ENCODE measurements around the gene ZGLP1. TPM values are rescaled to one million over a fixed set of nuclear protein-coding genes. Genes with fewer than 3 reads are reported as not detected.
"Not testable (repeated sequence)": the region's sequence is repeated elsewhere in the genome, so short reads cannot be mapped to it uniquely, and the experiment has no call there.

ZGLP1 gene
- total RNA-seq (2014; rRNA removed; shearing (Covaris generic); ENCODE audit: low replicate concordance), result not detected in 2 replicates

DNA sequence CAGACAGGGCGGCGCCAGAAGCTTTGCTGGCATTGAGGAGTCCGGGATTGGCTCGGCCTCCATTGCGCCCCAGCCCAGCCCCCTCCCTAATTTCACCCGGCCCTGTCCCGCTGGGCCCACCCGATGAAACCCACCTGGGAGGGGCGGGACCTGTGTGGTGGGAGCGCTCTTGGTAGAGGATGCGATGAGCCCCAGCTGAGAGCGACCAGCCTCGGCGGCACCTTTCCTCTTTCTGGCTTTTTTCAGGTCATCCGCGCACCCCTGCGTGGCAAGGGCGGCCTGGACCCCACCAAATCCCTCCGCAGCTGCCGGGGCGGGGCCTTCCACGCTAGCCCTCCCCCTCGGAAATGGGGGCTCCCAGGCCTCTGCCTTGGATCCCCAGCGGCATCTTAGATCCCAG is at the start of gene ZGLP1:
Gene ZGLP1, minus strand, starts transcription at position 393 of the 400 bp plus-strand sequence.
- DNase-seq (ENCODE audit: low read depth), result no peak
- in situ Hi-C loops (cut with HindIII; ENCODE audit: low pct_unique_long_range_greater_than_20kb, low sequenced_read_pairs), result no loop called here

DNA sequence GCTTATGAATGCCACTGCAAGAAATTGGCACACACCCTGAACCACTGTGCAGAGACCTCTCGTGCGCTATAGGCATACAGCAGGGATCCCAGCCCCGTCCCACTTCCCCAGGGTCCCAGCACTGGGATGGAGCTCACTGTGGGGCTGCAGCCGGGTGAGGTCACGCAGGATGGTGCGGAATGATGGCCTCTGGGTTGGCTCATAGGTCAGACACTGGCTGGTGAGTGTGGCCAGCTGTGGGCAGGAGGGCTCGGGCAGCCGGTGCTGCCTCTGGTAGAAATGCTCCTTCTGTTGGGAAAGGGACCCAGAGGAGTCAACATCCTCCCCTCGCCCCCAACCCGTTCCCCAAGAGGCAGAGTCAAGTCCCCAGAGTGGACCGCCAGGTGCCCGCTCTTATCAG is 46.8 kb upstream of the ZGLP1 start:
- in situ Hi-C loops (cut with HindIII; ENCODE audit: low pct_unique_long_range_greater_than_20kb, low sequenced_read_pairs), result no loop called here
- DNase-seq (ENCODE audit: low read depth), result no peak

DNA sequence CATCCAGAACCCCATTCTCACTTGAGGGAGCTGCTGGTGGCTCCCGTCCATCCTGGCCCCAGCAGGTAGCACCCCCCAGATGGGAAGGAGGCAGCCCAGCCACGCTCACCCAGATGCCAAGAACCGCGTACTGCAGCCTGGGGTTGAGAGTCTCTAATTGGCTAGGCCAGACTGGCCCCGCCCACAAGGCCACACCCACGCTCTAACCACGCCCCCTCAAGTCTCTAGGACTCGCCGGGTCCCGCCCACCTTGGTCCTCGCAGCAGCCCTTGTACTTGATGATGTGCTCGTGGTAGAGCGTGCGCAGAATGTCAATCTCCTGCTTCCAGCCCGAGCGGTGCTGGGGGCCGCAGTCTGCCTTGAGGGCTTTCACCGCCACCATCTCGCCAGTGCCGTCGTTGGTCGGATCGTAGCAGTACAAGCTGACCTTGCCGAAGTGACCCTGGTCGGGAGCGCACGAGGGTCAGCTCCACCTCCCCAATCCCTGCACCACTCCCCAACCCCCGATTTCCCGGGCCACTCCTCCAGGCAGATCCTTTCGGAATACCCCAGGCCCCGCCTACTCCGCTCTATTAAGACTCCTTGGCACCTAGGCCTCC is 44.3 kb upstream of the ZGLP1 start:
- in situ Hi-C loops (cut with HindIII; ENCODE audit: low pct_unique_long_range_greater_than_20kb, low sequenced_read_pairs), result no loop called here
- DNase-seq (ENCODE audit: low read depth), result no peak

DNA sequence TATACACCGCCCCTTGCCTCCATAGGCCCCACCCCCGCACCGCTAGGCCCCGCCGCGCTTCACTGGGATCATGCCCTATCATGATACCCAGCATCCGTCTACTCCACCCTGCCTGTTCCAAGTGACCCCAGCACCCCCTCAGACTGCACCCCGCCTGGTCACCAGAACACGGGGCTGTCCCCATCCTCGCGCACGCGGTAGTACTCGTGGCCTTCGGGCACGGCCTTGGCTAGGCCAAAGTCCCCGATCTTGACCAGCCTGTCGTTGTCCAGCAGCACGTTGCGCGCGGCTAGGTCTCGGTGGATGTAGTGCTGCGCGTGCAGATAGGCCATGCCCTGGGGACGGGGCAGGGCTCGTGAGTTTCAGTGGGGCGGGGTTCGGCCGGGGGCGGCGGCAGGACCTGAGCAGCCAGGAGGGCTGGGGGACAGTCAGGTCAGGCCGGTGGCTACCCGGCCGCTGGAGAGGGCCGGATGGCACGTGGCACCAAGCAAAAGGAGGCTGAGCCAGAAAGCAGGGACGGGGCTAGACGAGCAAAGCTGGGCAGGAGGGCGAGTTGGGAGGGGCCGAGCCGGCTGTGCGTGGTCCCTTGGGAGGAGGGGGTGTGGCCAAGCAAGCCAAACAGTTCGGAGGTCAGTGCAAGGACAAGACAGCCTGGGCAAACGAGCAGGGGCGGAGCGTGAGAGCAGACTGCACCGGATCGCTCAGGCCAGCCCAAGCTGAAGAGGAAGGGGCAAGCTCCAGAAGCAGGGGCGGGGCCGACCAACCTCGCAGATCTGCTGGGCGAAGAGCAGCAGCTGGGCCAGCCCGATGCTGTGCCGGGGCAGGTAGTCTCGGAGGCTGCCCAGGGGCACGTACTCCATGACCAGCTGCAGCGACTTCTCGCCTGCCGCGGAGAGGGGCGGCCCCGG is 43.4 kb upstream of the ZGLP1 start:
- in situ Hi-C loops (cut with HindIII; ENCODE audit: low pct_unique_long_range_greater_than_20kb, low sequenced_read_pairs), result no loop called here
- no peak for DNase-seq (ENCODE audit: low read depth)

DNA sequence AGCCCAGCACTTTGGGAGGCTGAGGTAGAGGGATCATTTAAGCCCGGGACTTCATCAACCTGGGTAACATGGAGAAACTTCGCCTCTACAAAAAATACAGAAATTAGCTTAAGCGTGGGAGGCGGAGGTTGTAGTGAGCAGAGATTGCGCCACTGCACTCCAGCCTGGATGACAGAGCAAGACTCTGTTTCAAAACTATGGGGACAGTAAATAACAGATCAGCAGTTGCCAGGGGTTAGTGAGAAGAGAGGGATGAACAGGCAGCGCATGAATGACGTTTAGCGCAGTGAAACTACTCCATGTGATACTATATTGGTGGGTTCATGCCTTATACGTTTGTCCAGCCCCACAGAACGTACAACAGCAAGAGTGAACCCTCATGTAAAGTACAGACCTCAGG is 36.9 kb upstream of the ZGLP1 start:
- DNase-seq (ENCODE audit: low read depth), result no peak
- in situ Hi-C loops (cut with HindIII; ENCODE audit: low pct_unique_long_range_greater_than_20kb, low sequenced_read_pairs), result no loop called here

DNA sequence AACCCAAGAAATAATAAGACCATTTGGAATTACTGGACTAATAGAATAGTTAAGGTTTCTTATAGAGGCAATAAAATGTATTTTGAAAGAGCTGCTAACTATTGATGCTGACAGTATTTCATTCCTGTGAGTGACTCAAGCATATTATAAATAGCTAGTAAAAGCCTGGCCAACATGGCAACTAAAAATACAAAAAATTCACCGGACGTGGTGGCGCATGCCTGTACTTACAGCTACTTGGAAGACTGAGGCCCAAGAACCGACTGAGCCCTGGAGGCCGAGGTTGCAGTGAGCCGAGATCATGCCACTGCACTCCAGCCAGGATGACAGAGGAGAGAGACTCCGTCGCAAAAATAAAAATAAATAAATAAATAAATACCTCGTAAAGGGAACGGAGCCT is 35.2 kb upstream of the ZGLP1 start:
- DNase-seq (ENCODE audit: low read depth), result no peak
- in situ Hi-C loops (cut with HindIII; ENCODE audit: low pct_unique_long_range_greater_than_20kb, low sequenced_read_pairs), result no loop called here

DNA sequence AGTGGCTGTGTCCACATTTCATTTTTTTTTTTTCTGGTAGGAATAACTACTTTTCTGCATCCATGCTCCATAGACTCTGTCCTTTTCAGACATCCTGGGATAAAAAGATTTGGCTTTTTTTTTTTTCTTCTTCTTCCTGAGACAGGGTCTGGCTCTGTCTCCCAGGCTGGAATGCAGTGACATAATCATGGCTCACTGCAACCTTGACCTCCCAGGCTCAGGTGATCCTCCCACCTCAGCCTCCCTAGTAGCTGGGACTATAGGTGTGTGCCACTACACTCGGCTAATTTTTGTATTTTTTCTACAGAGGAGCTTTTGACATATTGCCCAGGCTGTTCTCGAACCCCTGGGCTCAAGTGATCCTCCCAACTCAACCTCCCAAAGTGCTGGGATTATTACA is 33.9 kb upstream of the ZGLP1 start:
- no peak for DNase-seq (ENCODE audit: low read depth)
- in situ Hi-C loops (cut with HindIII; ENCODE audit: low pct_unique_long_range_greater_than_20kb, low sequenced_read_pairs), result no loop called here

DNA sequence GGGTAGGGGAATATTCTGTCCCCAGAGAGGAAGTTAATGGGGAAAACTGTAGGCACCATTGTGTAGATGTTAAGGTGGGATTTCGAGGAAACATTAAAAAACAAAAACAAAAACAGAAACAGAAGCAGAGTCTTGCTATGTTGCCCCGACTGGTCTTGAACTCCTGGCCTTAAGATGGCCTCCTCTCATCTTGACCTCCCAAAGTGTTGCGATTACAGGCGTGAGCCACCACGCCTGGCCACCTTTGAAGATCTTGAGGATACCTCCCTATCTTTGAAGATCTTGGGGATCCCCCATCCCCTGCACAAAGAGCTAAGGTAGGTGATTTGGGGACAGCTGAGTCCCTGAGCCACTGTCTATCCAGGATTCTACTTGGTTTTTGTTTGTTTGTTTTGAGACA is 30.4 kb upstream of the ZGLP1 start:
- in situ Hi-C loops (cut with HindIII; ENCODE audit: low pct_unique_long_range_greater_than_20kb, low sequenced_read_pairs), result no loop called here

DNA sequence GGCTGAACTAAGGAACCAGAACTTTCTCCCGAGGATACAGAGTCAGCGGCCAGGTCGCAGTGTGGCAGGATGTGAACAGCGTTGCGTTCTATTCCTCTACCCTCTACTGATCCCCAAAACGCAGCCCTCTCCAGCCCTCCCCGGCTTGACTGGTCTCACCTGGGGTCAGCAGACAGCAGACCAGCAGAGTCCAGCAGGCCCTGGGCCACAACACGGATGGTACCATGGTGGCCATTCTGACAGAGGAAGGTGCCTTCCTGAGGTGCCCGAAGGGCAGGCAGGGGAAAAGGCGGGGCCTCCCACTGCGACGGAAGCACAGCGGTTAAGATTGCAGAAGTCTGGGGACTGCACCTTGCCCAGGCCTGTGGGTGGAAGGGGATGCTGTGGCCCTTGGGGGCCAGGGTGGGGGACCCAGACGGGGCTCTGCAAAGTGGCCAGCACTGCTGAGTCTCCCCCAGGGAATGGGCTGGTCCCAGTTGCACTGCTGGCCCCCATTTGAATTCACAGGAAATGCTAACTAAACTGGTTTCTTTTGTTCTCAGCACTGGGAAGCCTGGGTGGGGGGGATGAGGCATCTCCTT is 29.9 kb upstream of the ZGLP1 start, which contains the start of gene ICAM3:
Gene ICAM3, minus strand, starts transcription at position 245 of the 581 bp plus-strand sequence. Its CDS starts 10 bp downstream, at position 235.
- in situ Hi-C loops (cut with HindIII; ENCODE audit: low pct_unique_long_range_greater_than_20kb, low sequenced_read_pairs), result no loop called here
- DNase-seq (ENCODE audit: low read depth), result no peak

More for the DNA sequence above, 30.4 kb upstream of the ZGLP1 start:
- no peak for DNase-seq (ENCODE audit: low read depth)

DNA sequence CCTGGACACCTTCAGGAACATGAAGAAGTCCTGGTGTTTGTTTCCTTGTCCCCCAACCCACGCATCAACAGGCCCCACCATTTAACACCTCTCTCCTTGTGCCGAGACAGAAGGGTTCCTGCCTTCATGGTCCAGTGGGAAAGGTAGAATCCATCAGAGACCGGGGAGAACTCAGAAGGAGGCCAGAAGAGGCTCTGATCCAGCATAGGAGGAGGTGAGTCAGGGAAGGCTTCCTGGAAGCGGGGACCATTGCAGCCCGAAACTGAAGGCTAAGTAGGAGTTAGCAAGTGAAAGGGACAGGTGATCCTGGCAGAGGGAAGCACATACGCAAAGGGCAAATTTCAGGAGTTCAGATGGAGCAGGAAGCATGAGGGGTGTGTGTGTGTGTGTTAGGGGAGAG is 29.3 kb upstream of the ZGLP1 start:
- in situ Hi-C loops (cut with HindIII; ENCODE audit: low pct_unique_long_range_greater_than_20kb, low sequenced_read_pairs), result no loop called here
- DNase-seq (ENCODE audit: low read depth), result no peak

DNA sequence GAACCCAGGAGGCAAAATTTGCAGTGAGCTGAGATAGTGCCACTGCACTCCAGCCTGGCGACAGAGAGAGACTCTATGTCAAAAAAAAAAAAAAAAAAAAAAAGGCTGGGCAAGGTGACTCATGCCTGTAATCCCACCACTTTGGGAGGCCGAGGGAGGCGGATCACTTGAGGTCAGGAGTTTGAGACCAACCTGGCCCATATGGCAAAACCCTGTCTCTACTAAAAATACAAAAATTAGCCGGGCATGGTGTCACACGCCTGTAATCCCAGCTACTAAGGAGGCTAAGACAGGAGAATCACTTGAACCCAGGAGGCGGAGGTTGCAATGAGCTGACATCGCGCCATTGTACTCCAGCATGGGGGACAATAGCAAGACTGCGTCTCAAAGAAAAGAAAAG is 27.1 kb upstream of the ZGLP1 start:
- in situ Hi-C loops (cut with HindIII; ENCODE audit: low pct_unique_long_range_greater_than_20kb, low sequenced_read_pairs); DNase-seq (ENCODE audit: low read depth): not testable (repeated sequence)

DNA sequence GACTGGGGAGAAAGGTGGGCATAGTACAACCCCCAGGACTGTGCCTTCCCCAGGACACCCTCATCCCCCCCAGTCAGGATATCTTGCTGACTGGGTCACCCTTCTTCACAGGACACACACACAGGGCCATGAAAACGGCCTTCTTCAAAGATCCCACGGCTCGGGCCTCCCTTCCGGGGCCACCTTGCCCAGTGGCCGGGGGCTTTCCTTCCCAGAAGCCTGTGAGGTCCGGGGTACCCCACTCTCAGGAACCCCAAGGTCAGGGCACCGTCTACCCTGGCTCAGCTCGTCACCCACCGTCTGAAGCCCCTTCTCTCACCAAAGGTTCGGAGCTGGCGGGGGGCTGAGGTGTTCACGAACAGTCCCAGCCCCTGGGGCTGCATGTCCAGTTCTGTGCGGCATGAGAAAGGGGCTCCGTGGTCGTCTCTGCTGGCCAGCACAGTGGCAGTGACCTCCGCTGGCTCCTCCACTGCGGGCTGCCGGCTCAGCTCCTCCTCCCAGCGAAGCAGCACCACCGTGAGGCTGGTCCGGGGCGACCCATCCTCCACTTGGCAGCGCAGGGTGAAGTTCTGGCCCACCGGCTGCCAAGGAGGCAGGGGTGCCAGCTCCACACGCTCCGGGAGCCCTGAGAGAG is 25.9 kb upstream of the ZGLP1 start:
- DNase-seq (ENCODE audit: low read depth), result no peak
- in situ Hi-C loops (cut with HindIII; ENCODE audit: low pct_unique_long_range_greater_than_20kb, low sequenced_read_pairs), result no loop called here

DNA sequence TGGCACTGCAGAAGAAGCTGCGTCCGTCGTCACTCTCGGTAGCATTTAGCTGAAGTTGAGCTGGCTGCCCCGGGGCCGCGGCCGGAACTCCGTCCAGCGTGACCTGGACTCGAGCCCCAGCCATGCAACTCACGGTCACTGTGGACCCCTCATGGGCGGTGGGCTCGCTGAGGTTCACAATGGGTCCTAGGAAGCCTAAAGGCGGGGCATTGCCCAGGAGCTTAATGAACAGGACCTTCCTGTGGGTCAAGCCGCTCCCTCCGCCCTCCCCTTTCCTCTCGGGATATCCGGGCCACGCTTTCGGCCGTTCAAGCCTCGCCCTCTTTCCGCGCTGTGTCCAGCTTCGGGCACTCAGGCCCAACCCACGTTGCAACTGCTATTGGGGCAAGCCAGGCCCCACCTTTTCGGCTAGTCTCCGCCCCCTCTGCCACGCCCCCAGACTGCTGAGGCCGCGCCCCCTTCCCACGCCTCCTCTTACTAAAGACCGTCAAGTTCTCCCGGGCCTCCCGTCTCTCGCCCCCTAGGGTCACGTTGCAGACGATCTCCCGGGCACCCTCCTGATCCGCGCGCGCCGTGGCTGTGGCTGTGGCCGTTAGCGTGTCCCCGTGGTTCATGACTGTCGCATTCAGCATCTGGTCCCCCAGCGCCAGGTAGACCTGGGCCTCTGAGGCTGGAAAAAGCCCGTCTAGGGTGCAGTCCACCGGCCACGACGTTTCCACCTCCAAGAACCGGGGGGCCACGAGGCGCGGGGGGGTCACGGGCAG is 25.2 kb upstream of the ZGLP1 start:
- in situ Hi-C loops (cut with HindIII; ENCODE audit: low pct_unique_long_range_greater_than_20kb, low sequenced_read_pairs), result no loop called here
- DNase-seq (ENCODE audit: low read depth), result peak; percentile 90

DNA sequence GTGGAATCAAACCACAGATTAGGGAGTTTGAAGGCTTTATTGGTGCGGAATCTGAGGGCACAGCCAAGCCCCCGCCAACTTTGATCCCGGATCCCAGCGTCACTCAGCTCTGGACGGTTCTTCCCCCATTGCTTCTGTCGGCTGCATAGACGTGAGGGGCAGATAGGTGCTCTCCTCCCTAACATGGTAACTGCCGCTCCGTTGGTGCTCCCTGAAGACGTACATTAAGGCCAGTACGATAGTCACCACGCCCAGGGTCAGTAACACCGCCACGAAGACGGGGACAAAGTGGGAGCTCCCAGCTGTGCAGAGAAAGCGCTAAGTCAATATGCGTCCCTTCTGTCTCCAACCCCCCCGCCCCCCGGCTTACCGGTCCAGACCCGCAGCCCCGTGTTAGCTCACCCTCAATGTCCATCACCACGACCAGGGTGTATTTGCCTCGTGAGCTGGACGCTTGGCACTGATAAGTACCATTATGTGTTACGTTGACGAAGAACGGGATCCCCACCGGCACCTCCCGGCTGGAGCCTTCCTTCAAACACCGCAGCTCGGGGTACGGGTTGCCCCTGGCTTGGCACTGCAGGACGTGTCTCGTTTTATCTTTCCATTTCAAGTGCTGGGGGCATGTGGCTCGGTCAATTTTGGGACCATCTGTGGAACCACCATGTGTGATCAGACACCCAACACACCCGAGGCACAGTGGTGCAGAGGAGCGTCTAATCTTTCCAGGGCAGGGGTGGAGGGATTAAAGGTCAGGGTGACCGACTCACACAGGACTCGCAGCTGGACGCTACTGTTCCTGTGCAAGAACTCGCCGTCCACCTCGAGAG is 24.4 kb upstream of the ZGLP1 start:
- in situ Hi-C loops (cut with HindIII; ENCODE audit: low pct_unique_long_range_greater_than_20kb, low sequenced_read_pairs), result no loop called here
- peak; percentile 9 for DNase-seq (ENCODE audit: low read depth)

DNA sequence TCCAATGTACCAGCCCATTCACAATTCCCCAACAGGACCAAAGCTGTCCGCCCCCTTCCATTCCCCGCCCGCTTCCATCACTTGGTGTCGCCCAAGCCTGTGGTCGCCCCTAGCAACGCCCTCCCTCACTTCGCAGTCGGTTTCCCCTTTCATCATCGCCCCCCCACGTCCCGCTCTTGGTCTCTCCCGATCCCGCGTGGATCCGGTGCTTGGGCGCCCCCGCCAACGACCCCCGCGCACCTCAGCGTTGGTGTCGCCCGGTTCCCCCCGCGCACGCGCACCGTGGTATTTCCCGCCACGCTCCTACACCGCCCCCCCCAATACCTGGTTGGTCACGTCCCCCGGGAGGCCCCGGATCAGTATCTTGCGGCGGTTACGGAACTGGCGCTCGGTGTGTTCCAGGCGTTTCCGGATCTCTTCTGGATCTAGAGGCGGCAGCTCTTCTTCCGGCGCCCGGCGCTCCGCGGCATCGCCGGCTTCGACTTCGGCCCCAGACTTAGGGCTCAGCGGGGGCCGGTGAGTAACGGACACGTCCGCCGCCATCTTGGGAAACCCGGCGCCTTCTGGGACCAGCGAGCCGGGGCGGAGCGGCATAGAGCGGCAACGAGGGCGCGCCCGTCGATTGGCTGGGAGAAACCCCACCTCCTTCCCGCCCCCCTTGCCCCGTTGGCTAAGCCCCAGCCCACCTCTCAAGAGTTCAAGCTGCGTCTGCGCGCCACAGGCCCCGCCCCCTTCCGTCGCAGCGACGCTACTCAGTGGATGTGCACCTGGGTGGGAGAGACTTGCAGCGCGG is 23.5 kb upstream of the ZGLP1 start, which contains the start of gene RAVER1:
Gene RAVER1, minus strand, starts transcription at position 565 of the 793 bp plus-strand sequence. Its CDS starts 22 bp downstream, at position 543.
- in situ Hi-C loops (cut with HindIII; ENCODE audit: low pct_unique_long_range_greater_than_20kb, low sequenced_read_pairs), result no loop called here
- peak; percentile 85 for DNase-seq (ENCODE audit: low read depth)

DNA sequence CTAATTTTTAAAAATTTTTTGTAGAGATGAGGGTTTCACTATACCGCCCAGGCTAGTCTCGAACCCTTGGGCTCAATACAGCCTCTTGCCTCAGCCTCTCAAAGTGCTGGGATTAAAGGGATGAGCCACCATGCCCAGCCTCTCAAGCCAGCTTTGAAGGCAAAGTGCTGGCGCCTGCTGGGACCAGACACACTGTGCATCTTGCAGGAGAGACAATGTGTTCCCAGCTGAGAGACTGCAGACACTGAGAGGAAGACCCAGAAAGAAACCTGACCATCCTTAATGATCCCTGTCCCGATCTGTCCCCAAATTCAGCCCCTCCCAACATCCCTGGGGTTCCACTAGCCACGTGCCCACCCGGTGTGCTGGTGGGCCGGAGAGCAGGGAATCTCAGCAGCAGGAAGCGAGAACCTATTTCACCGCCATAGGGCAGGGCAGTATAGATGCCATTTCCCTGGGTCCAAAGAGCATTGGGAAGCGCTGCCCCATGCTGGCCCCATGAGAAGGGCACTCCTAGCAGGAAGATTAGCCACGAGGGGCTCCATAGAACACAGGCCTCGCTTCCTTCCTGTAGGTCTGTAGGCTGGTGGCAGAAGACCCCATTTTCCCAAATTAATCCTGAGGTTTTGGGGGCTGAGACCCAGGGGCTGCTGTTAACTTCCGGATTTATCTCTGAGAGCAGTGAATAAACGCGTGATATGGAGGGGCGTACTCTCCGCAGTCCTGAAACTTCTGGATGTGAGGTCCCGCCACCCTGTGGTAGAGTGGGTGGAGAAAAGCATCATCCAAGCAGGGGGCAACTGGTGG is 22.7 kb upstream of the ZGLP1 start:
- in situ Hi-C loops (cut with HindIII; ENCODE audit: low pct_unique_long_range_greater_than_20kb, low sequenced_read_pairs), result no loop called here
- DNase-seq (ENCODE audit: low read depth), result peak; percentile 12
